H1 (cell line): ENCODE data around the gene CD58.

Experiments
- CTCF ChIP-seq, 3 experiments: IDR thresholded peaks; 1 replicate in 2 of 3; 2 replicates in 1 of 3; pipeline versions ENCODE4 v1.5.1 to v1.6.1; 2011; ENCODE audit warnings: low read length in 3 of 3, mild to moderate bottlenecking in 3 of 3, inconsistent platforms in 2 of 3, low read depth in 1 of 3, moderate library complexity in 1 of 3; ENCODE audit not compliant: insufficient read depth in 1 of 3; ENCODE audit errors: control extremely low read depth in 1 of 3
- EP300 ChIP-seq, 2 experiments: IDR thresholded peaks; 1 replicate in 1 of 2; 2 replicates in 1 of 2; pipeline ENCODE4 v1.6.1; 2011 to 2012; ENCODE audit warnings: low read depth in 2 of 2, low read length in 2 of 2, mild to moderate bottlenecking in 2 of 2, borderline replicate concordance in 1 of 2, inconsistent platforms in 1 of 2, moderate library complexity in 1 of 2
- EZH2 ChIP-seq: fragments of 200-600 bp; sonication (generic); IDR thresholded peaks from 2 replicates; pipeline ENCODE4 v1.7.1; 2012; ENCODE audit warnings: low read depth, mild to moderate bottlenecking, moderate library complexity, low read length, inconsistent platforms; ENCODE audit not compliant: severe bottlenecking
- FOSL1 ChIP-seq: IDR thresholded peaks from 2 replicates; pipeline ENCODE4 v1.6.1; 2011; ENCODE audit warnings: mild to moderate bottlenecking, low read depth, low read length, moderate library complexity; ENCODE audit not compliant: insufficient read depth
- POLR2A ChIP-seq, 2 experiments: IDR thresholded peaks; 1 replicate in 1 of 2; 2 replicates in 1 of 2; pipeline ENCODE4 v1.6.1; 2011; ENCODE audit warnings: low read depth in 2 of 2, low read length in 2 of 2, mild to moderate bottlenecking in 2 of 2; ENCODE audit errors: control extremely low read depth in 1 of 2
- POU5F1 ChIP-seq: IDR thresholded peaks from 2 replicates; pipeline ENCODE4 v1.6.1; 2011; ENCODE audit warnings: low read depth, mild to moderate bottlenecking, low read length, moderate library complexity
- SIX5 ChIP-seq: IDR thresholded peaks from 2 replicates; pipeline ENCODE4 v1.6.1; 2011; ENCODE audit warnings: mild to moderate bottlenecking, low read depth, low read length

GRCh38 chr1:116472431-116472961 lies 98.3 kb downstream of the CD58 start:
- TF ChIP-seq CTCF (IDR thresholded peaks at IDR 0.05; ENCODE audit: control extremely low read depth in 1 of 3, insufficient read depth in 1 of 3, low read depth in 1 of 3, low read length in 3 of 3) (no peak), FOSL1 (no peak), SIX5 (no peak), EP300 (IDR thresholded peaks at IDR 0.05; ENCODE audit: borderline replicate concordance in 1 of 2, low read depth in 2 of 2, low read length in 2 of 2) (no peak), EZH2 (no peak), POLR2A (IDR thresholded peaks at IDR 0.05; ENCODE audit: control extremely low read depth in 1 of 2, low read depth in 2 of 2, low read length in 2 of 2) (no peak), POU5F1 (no peak)
